NB4 (cell line): ENCODE results near the gene VGLL1.

Experiments
- DNase-seq: peaks from one replicate; pipeline ENCODE4 v3.0.0; 2010; ENCODE audit warnings: low read depth
- H3K4me3 ChIP-seq: one replicate; pipeline ENCODE4 v1.5.1; 2011; ENCODE audit warnings: mild to moderate bottlenecking, low read depth, low read length, moderate library complexity
- MYC ChIP-seq: IDR thresholded peaks from 2 replicates; pipeline ENCODE4 v1.6.1; 2011; ENCODE audit warnings: low read depth, low read length
- POLR2A ChIP-seq: IDR thresholded peaks from 2 replicates; pipeline ENCODE4 v1.6.1; 2011; ENCODE audit warnings: mild to moderate bottlenecking; ENCODE audit not compliant: insufficient read length; ENCODE audit errors: extremely low read depth
- TF ChIP-seq, protein P1 (sequence below): IDR thresholded peaks from 2 replicates; pipeline ENCODE4 v1.6.1; 2011; ENCODE audit warnings: low read depth, low read length
- TF ChIP-seq, protein P2 (sequence below): IDR thresholded peaks from one replicate; pipeline ENCODE4 v1.5.1; 2012; ENCODE audit warnings: low read depth, low read length

VGLL1 gene, protein sequence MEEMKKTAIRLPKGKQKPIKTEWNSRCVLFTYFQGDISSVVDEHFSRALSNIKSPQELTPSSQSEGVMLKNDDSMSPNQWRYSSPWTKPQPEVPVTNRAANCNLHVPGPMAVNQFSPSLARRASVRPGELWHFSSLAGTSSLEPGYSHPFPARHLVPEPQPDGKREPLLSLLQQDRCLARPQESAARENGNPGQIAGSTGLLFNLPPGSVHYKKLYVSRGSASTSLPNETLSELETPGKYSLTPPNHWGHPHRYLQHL

DNA sequence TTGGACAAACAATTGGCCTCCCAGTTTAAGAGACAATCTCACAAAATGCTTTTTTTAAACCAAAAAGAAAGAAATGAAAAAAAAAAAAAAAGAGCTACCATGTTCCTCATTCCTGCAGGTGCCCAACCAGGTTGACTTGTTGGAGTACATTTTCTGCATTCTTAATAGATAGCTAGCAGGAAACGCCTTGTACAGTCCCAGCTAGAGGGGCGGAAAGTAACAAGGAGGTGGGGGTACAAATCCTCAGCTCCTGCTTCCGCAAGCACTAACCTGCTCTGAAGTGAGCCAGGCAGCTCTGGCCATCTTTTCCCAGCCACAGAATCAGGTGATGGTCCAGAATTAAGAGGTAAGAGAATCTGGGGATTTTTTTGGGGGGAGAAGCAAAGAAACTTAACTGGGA, at the start of gene VGLL1:
Gene VGLL1 (plus strand): TSS at position 265 of the 400 bp plus-strand sequence. CDS start 3,806 bp downstream, outside the sequence.
- DNase-seq, result no peak
- no peak within 1 kb of the TSS for H3K4me3 ChIP-seq
- TF ChIP-seq MYC, result no peak
- TF ChIP-seq, protein P1, sequence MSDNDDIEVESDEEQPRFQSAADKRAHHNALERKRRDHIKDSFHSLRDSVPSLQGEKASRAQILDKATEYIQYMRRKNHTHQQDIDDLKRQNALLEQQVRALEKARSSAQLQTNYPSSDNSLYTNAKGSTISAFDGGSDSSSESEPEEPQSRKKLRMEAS, result no peak
- no peak for TF ChIP-seq POLR2A
- TF ChIP-seq, protein P2, sequence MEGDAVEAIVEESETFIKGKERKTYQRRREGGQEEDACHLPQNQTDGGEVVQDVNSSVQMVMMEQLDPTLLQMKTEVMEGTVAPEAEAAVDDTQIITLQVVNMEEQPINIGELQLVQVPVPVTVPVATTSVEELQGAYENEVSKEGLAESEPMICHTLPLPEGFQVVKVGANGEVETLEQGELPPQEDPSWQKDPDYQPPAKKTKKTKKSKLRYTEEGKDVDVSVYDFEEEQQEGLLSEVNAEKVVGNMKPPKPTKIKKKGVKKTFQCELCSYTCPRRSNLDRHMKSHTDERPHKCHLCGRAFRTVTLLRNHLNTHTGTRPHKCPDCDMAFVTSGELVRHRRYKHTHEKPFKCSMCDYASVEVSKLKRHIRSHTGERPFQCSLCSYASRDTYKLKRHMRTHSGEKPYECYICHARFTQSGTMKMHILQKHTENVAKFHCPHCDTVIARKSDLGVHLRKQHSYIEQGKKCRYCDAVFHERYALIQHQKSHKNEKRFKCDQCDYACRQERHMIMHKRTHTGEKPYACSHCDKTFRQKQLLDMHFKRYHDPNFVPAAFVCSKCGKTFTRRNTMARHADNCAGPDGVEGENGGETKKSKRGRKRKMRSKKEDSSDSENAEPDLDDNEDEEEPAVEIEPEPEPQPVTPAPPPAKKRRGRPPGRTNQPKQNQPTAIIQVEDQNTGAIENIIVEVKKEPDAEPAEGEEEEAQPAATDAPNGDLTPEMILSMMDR, result no peak

DNA sequence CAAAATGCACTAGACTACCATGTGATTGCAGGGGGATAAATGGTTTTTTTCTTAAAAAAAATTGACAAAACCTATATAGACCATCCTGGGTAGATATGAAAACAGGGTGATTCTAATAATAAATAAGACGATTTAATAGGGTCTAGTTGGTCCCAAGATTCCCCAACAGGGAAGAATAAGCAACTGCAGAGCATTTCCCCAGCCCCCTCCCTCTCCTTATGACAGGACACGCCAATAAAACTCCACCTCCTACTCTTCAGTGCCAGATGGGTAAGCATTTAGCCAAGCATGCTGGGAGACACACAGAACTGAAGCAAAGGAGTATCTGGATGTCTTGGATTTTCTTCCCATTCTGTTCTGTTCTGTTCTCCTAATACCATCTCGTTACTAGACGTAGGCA, 44.4 kb upstream of the VGLL1 start, which contains the start of gene BRS3:
Gene BRS3 (plus strand): TSS at position 301 of the 400 bp plus-strand sequence. CDS start 168 bp downstream, outside the sequence.
- no peak within 1 kb of the TSS for H3K4me3 ChIP-seq
- no peak for DNase-seq
- TF ChIP-seq, protein P1, result no peak
- TF ChIP-seq MYC (no peak), POLR2A (no peak)
- TF ChIP-seq, protein P2, result no peak

DNA sequence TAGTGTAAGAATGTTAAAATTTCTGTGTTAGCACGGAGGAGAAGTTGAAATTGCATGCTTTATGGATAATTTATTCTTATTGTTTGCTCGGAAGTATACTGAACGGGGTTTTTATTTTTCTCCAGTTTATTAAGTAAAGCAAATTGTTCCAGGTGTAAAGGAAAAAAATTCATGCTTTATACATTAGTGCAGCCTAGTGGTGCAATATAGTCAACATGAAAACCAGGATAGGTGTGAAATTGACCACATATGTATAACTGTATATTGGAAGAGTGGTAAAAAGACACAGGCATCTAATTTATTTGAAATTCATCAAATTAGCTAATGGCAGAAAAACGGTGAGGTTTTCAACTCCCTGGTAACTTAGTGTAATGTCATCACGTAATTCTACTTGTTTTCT, 43.3 kb upstream of the VGLL1 start:
- no peak for DNase-seq
- no peak for TF ChIP-seq MYC
- TF ChIP-seq, protein P2, result no peak
- TF ChIP-seq POLR2A, result no peak
- TF ChIP-seq, protein P1, result no peak
- H3K4me3 ChIP-seq, result no peak overlapping the region

DNA sequence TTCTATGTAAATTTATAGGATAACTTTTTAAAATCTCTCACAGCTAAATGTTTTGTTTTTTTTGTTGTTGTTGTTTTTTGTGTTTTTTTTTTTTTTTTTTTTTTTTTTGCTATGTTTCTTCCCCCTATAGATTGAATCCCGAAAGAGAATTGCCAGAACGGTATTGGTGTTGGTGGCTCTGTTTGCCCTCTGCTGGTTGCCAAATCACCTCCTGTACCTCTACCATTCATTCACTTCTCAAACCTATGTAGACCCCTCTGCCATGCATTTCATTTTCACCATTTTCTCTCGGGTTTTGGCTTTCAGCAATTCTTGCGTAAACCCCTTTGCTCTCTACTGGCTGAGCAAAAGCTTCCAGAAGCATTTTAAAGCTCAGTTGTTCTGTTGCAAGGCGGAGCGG, 40.2 kb upstream of the VGLL1 start:
- no peak overlapping the region for H3K4me3 ChIP-seq
- TF ChIP-seq MYC, result no peak
- TF ChIP-seq, protein P2, result no peak
- TF ChIP-seq, protein P1, result no peak
- TF ChIP-seq POLR2A, result no peak
- peak; percentile 15 for DNase-seq

DNA sequence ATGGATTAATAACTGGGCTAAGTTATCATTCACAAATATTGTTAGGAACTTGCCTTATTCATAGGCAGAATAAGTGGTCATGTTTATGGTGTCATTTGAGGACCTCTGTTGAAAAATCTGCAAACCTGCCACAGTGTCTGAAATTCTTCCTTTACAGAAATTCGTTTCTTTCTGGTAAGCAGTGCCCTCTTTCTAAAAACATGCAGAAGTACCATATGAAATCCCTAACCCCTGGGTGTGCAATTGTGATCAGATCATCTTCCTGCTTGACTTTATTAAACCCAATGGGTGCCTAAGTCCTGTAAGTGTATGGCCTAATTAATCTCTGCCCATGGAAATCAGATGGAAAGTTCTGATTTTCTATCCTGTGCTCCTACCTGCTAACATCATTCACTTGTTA, 39.0 kb upstream of the VGLL1 start:
- H3K4me3 ChIP-seq, result no peak overlapping the region
- TF ChIP-seq, protein P2, result no peak
- TF ChIP-seq, protein P1, result no peak
- TF ChIP-seq MYC, result no peak
- TF ChIP-seq POLR2A, result no peak
- DNase-seq, result peak; percentile 44
